OCI-LY1 (cell line): ENCODE data around the gene NEGR1.

Experiments used
- H2AFZ ChIP-seq: fragments of 200-600 bp; sonication (generic), shearing (Covaris generic); 2 replicates; pipeline ENCODE4 v1.6.0; 2014; ENCODE audit warnings: antibody characterized with exemption, mild to moderate bottlenecking, low read length
- H3F3A ChIP-seq: fragments of 200-600 bp; sonication (generic), shearing (Covaris generic); 2 replicates; pipeline ENCODE4 v1.6.0; 2014; ENCODE audit warnings: mild to moderate bottlenecking, antibody characterized with exemption, low read length, moderate library complexity; ENCODE audit not compliant: insufficient read depth
- H3K27ac ChIP-seq: fragments of 200-600 bp; sonication (generic); 2 replicates; pipeline ENCODE4 v1.5.1; 2014; ENCODE audit warnings: low read length, mixed run types, mild to moderate bottlenecking, low read depth; ENCODE audit not compliant: poor library complexity, severe bottlenecking
- H3K27me3 ChIP-seq: fragments of 200-600 bp; sonication (generic); 2 replicates; pipeline ENCODE4 v1.6.0; 2014; ENCODE audit warnings: antibody characterized with exemption, mild to moderate bottlenecking, low read length, moderate library complexity; ENCODE audit not compliant: insufficient read depth
- H3K36me3 ChIP-seq: fragments of 200-600 bp; sonication (generic); 2 replicates; pipeline ENCODE4 v1.6.1; 2014; ENCODE audit warnings: mild to moderate bottlenecking, antibody characterized with exemption, low read length, moderate library complexity, mixed read lengths; ENCODE audit not compliant: insufficient read depth
- H3K4me1 ChIP-seq: fragments of 200-600 bp; sonication (generic); 2 replicates; pipeline ENCODE4 v1.5.1; 2014; ENCODE audit warnings: mild to moderate bottlenecking, low read length, moderate library complexity; ENCODE audit not compliant: insufficient read depth, severe bottlenecking
- H3K4me2 ChIP-seq: fragments of 200-600 bp; sonication (generic), shearing (Covaris generic); 2 replicates; pipeline ENCODE4 v1.6.1; 2014; ENCODE audit warnings: low read length
- H3K4me3 ChIP-seq: fragments of 200-600 bp; sonication (generic); 2 replicates; pipeline ENCODE4 v1.5.1; 2014; ENCODE audit warnings: low read length, low read depth, mild to moderate bottlenecking, mixed read lengths; ENCODE audit not compliant: poor library complexity, severe bottlenecking
- H3K79me2 ChIP-seq: fragments of 200-600 bp; shearing (Covaris generic); 2 replicates; pipeline ENCODE4 v1.6.1; 2016; ENCODE audit warnings: mixed run types, low read length, mixed read lengths; ENCODE audit not compliant: insufficient read depth
- H3K9ac ChIP-seq: fragments of 200-600 bp; sonication (generic), shearing (Covaris generic); 2 replicates; pipeline ENCODE4 v1.6.1; 2014; ENCODE audit warnings: mild to moderate bottlenecking, low read length, mixed read lengths
- H3K9me2 ChIP-seq: fragments of 200-600 bp; sonication (generic), shearing (Covaris generic); 2 replicates; pipeline ENCODE4 v1.6.1; 2014; ENCODE audit warnings: low read depth, mild to moderate bottlenecking, low read length, mixed read lengths
- H3K9me3 ChIP-seq: fragments of 200-600 bp; shearing (Covaris generic); 2 replicates; pipeline ENCODE4 v1.6.1; 2014; ENCODE audit warnings: low read length, mixed read lengths
- H4K20me1 ChIP-seq: fragments of 200-600 bp; sonication (generic), shearing (Covaris generic); 2 replicates; pipeline ENCODE4 v1.6.0; 2016; ENCODE audit warnings: mild to moderate bottlenecking, low read length; ENCODE audit not compliant: insufficient read depth
- CTCF ChIP-seq: fragments of 200-600 bp; sonication (generic), shearing (Covaris generic); IDR thresholded peaks from 2 replicates; pipeline ENCODE4 v1.5.1; 2017; ENCODE audit warnings: mild to moderate bottlenecking, antibody characterized with exemption, low read length, moderate library complexity, mixed read lengths
- EZH2 ChIP-seq: fragments of 200-600 bp; sonication (generic), shearing (Covaris generic); IDR thresholded peaks from 2 replicates; pipeline ENCODE4 v1.8.0; 2017; ENCODE audit warnings: borderline replicate concordance, mixed run types, mild to moderate bottlenecking, antibody characterized with exemption, low read length, moderate library complexity, mixed read lengths

Gene NEGR1

DNA sequence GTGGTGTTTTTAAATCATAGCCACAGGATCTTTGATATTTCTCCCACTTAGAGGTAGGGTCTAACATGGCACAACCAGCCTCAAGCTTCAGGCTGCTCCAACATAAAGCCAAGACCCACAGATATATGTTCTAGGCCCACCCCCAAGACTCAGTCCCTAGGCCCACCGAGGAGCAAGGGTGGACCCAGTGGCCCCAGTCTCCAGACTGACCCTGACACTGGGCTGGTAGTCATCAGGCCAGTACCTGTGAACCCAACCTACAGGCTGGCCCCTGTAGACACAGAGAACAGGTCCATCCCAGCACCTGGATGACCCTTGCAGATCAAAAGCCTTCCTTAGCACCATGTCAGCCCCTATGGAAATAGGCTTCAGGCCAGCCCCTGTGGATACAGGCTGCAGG, 60.5 kb downstream of the NEGR1 start:
- Histone ChIP-seq H3K4me1 (no peaks in the 10 kb centered on the region), H3F3A (no peaks in the 10 kb centered on the region), H4K20me1 (no peaks in the 10 kb centered on the region), H3K4me3 (no peak overlapping the region), H3K9me2 (no peaks in the 10 kb centered on the region), H3K4me2 (no peak overlapping the region), H3K27ac (no peak overlapping the region), H3K36me3 (no peaks in the 10 kb centered on the region), H3K27me3 (no peaks in the 10 kb centered on the region), H3K9ac (no peak overlapping the region), H3K79me2 (no peaks in the 10 kb centered on the region), H2AFZ (no peak overlapping the region), H3K9me3 (no peaks in the 10 kb centered on the region)
- TF ChIP-seq EZH2 (no peak), CTCF (no peak)

DNA sequence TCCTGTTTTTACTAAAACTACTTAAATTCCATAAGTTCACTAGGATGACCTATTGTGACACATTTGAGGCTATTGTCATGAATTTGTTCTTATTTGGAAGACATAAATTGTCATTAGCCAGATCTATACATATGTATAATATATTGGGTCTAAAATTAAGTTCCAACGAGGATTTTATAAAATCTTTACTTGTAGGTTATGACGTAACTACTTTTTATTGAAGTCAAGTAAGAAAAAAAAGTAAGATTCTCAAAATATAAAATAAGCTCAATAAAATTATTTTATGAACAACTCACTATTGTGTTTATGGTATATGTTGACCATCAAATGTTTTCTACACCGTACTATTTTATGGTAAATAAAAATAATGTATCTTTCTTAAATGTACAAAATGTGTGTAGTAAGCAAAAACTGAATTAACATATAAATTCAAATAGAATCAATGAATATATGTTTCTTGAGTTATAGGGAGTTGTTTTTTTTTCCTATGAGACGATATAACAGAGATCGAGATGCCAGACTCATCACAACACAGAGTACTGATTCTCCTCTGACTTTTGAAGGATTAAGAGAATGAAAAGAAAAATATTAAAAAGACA, 64.1 kb downstream of the NEGR1 start:
- no peaks in the 10 kb centered on the region for H3K27me3 ChIP-seq
- TF ChIP-seq EZH2 (no peak), CTCF (no peak)

DNA sequence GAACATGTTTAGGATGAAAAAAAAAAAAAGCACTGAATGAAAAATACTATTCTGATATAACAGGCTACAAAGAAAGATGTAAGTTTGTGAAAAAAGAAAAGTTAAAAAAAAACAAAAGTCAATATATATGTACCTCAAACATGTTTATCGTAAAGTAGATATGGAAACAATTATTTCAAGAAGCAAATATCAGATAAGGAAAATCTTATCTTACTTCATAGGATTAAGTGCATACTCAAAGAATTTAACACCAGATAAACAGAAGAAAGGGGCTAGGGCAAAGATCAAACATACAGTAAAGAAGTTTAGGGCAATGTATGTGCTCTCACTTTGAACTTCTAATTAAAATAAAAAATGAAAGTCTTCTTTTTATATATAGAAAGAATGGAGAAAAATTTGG, 75.3 kb downstream of the NEGR1 start:
- H3K27ac ChIP-seq: no peak overlapping the region
- H4K20me1 ChIP-seq: no peaks in the 10 kb centered on the region
- no peaks in the 10 kb centered on the region for H3F3A ChIP-seq
- no peaks in the 10 kb centered on the region for H3K27me3 ChIP-seq
- no peaks in the 10 kb centered on the region for H3K9me2 ChIP-seq
- no peak for TF ChIP-seq EZH2
- no peak for TF ChIP-seq CTCF
- no peaks in the 10 kb centered on the region for H3K79me2 ChIP-seq
- no peak overlapping the region for H2AFZ ChIP-seq
- H3K9ac ChIP-seq: no peak overlapping the region
- no peak overlapping the region for H3K4me3 ChIP-seq
- H3K4me1 ChIP-seq: no peaks in the 10 kb centered on the region
- H3K36me3 ChIP-seq: no peaks in the 10 kb centered on the region
- no peaks in the 10 kb centered on the region for H3K9me3 ChIP-seq
- H3K4me2 ChIP-seq: no peak overlapping the region

More for the DNA sequence above, 64.1 kb downstream of the NEGR1 start:
- Histone ChIP-seq H3K27ac (no peak overlapping the region), H3K9me3 (no peaks in the 10 kb centered on the region), H3K9me2 (no peaks in the 10 kb centered on the region), H4K20me1 (no peaks in the 10 kb centered on the region), H3K4me1 (no peaks in the 10 kb centered on the region), H3K4me3 (no peak overlapping the region), H3K36me3 (no peaks in the 10 kb centered on the region), H2AFZ (no peak overlapping the region), H3F3A (no peaks in the 10 kb centered on the region), H3K4me2 (no peak overlapping the region), H3K79me2 (no peaks in the 10 kb centered on the region), H3K9ac (no peak overlapping the region)
